Renal pelvis (tissue), 4 donors: ENCODE results near the gene NPIPA3. TPM values are rescaled to one million over a fixed set of nuclear protein-coding genes. Genes with fewer than 3 reads are reported as not detected.
"Not testable (repeated sequence)": the region's sequence is repeated elsewhere in the genome, so short reads cannot be mapped to it uniquely, and the experiment has no call there.

Experiments used
- DNase-seq: peaks from one replicate; pipeline ENCODE4 v3.0.0-alpha.2; 2013
- polyA plus RNA-seq, 3 donors: library from polyadenylated mRNA; unstranded; fragments of 120-200 nt; gene quantifications; one replicate each; pipeline ENCODE4 v1.2.1, GENCODE V29; 2013; ENCODE audit not compliant: insufficient read length in 3 of 3

Gene NPIPA3
- polyA plus RNA-seq, 3 donors, result 2.1 to 4.4 TPM; not detected in 1

DNA sequence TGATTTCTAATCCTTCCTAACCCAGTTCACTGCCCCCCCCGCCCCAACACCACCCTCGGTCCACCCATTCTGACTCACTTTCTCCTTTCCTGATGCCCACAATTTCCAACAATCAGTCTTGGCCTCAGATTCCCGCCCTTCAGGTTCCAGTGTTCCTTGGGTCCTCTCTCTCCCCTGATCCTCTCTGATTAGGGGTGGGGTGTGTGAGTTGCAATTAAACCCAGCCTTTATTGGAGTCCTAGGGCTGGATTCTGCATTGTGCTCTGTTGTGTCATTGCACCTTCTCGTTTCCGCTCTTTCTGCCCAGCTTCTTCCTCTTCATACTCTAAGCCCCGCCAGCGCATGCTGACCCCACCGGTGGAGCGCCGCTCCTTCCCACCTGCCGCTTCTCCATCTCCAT is 38.6 kb downstream of the NPIPA3 start:
- DNase-seq, result not testable (repeated sequence)

DNA sequence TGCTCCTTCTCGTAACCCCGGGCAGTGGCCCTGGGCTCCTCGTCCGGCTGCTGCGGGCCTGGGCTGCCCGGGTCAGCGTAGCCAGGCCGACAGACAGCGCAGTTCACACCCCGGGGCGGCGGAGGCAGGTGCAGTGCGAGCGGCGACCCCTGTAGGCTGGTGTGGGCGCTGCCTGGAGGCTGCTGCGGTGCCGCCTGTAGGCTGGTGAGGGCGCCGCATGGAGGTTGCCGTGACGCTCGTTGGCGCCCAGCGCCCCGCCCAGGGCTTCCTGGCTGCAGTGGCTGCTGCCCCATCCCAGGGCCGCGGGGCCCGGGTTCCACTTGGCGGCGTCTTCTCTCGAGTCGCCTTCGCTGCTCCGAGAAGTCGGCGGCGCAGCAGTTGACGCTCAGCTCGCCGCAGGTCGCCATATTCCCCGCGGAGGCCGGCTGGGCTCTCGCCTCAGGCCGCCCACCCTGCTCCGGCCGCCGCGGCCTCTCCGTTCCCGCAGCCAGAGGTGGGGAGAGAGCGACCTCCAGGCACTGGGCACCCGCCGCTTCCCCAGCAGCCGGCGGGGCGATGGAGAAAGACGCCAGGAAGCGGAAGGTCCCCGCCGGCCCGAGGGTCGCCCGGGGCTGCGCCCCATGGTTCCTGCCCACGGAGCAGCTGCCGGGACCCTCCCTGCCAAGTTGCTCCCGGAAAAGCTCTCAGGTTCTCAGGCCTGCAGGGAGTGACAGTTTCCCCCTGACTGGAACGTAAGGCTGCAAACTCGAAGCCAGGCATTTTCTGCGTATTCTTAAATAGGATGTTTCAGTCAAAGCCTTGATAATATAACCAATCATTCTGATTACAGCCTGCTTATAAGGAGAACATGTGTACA is 39.3 kb downstream of the NPIPA3 start, which contains the start of gene NPIPA2:
NPIPA2 (plus strand) TSS at position 261 of the 856 bp plus-strand sequence. CDS start 5,533 bp downstream, outside the sequence.
- DNase-seq, result not testable (repeated sequence)

DNA sequence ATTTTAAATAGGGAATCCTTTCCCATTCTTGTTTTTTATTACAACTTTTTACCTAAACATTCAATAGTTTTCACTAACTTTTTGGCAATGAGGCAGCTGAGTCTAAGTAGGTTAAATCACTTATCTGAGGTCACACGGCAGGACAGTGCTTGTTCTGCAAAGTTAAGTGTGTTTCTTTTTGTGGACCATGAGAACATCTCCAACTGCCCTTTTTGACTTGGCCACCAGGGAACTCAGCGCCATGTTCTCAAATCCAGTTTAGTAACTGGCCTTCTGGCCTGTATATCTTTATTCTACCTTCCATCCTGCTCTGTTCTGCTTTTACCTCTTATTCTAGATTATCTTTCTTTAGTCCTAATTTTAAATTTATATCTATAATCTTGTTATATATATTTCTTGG is 70.4 kb downstream of the NPIPA3 start:
- not testable (repeated sequence) for DNase-seq

DNA sequence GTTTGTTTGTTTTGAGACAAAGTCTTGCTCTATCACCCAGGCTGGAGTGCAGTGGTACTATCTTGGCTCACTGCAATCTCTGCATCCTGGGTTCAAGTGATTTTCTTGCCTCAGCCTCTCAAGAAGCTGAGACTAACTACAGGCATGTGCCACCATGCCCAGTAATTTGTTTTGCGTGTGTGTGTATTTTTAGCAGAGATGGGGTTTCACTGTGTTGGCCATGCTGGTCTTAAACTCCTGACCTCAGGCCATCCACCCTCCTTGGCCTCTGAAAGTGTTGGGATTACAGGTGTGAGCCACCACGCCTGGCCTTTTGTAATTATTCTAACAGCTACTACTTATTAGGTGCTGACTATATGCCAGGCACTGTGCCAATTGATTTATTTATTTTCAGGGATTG is 72.4 kb downstream of the NPIPA3 start:
- DNase-seq, result not testable (repeated sequence)

Other genes starting within 250 kb of the NPIPA3 start
- 10 to 100 TPM; 29.8 to 40.0 (median 33.9) TPM for gene PARN, start 73.2 kb upstream of the NPIPA3 start, polyA plus RNA-seq
- 10 to 100 TPM; 59.4 to 73.5 (median 69.7) TPM for gene BFAR, start 70.5 kb upstream of the NPIPA3 start, polyA plus RNA-seq
- 1 to 10 TPM in 1 of 3 donors, under 1 TPM in 2; 0.31 to 1.2 (median 0.74) TPM for gene PLA2G10, start 9.1 kb upstream of the NPIPA3 start, polyA plus RNA-seq
- 10 to 100 TPM in 1 of 3 donors, 1 to 10 TPM in 1, not detected in 1; 2.2 to 12.0 TPM for gene NPIPA2, start 39.1 kb downstream of the NPIPA3 start, polyA plus RNA-seq
- 10 to 100 TPM; 70.7 to 83.5 (median 79.0) TPM for gene NOMO1, start 130.3 kb downstream of the NPIPA3 start, polyA plus RNA-seq
- gene NPIPA1, start 234.0 kb downstream of the NPIPA3 start, polyA plus RNA-seq, result 100 to 1,000 TPM; 121 to 163 (median 156) TPM